NCI-H128 (cell line): ENCODE data around the gene GALNT1.

Source experiments
- DNase-seq: peaks from one replicate; lab custom pipeline; 2025; ENCODE audit not compliant: unreplicated experiment; lab: John Stamatoyannopoulos, UW

GALNT1 gene

GRCh38 chr18:35711227-35711626, 129.7 kb downstream of the GALNT1 start:
- no peak for DNase-seq

- DNase-seq = no peak
Observed at GRCh38 chr18:35713545-35713944, 132.0 kb downstream of the GALNT1 start.

GRCh38 chr18:35714539-35714938, 133.0 kb downstream of the GALNT1 start:
- DNase-seq = no peak

GRCh38 chr18:35715139-35715538, 133.6 kb downstream of the GALNT1 start:
- DNase-seq = no peak

- DNase-seq = no peak
Observed at GRCh38 chr18:35716169-35716831, 134.8 kb downstream of the GALNT1 start.

GRCh38 chr18:35717182-35717581, 135.6 kb downstream of the GALNT1 start:
- no peak for DNase-seq

- no peak for DNase-seq
Observed at GRCh38 chr18:35721431-35722081, 140.0 kb downstream of the GALNT1 start.

- DNase-seq = no peak
Observed at GRCh38 chr18:35728676-35729075, 147.1 kb downstream of the GALNT1 start.

- no peak for DNase-seq
Observed at GRCh38 chr18:35729991-35730668, 148.6 kb downstream of the GALNT1 start.

GRCh38 chr18:35730691-35731370, 149.3 kb downstream of the GALNT1 start:
- no peak for DNase-seq

GRCh38 chr18:35731701-35732100, 150.2 kb downstream of the GALNT1 start:
- DNase-seq = no peak

- DNase-seq = no peak
Observed at GRCh38 chr18:35732162-35732561, 150.6 kb downstream of the GALNT1 start.

GRCh38 chr18:35732636-35733035, 151.1 kb downstream of the GALNT1 start:
- no peak for DNase-seq

- DNase-seq = no peak
Observed at GRCh38 chr18:35733408-35733807, 151.9 kb downstream of the GALNT1 start.

- DNase-seq = no peak
Observed at GRCh38 chr18:35736696-35737095, 155.2 kb downstream of the GALNT1 start.

GRCh38 chr18:35739778-35740177, 158.2 kb downstream of the GALNT1 start:
- no peak for DNase-seq

- no peak for DNase-seq
Observed at GRCh38 chr18:35740656-35741055, 159.1 kb downstream of the GALNT1 start.

GRCh38 chr18:35743916-35744315, 162.4 kb downstream of the GALNT1 start:
- DNase-seq = no peak

- DNase-seq = no peak
Observed at GRCh38 chr18:35745814-35746213, 164.3 kb downstream of the GALNT1 start.

GRCh38 chr18:35746826-35747339, 165.3 kb downstream of the GALNT1 start:
- no peak for DNase-seq

GRCh38 chr18:35747894-35748472, 166.4 kb downstream of the GALNT1 start:
- no peak for DNase-seq
